ENCODE measurements around the gene VWA2.

DNA sequence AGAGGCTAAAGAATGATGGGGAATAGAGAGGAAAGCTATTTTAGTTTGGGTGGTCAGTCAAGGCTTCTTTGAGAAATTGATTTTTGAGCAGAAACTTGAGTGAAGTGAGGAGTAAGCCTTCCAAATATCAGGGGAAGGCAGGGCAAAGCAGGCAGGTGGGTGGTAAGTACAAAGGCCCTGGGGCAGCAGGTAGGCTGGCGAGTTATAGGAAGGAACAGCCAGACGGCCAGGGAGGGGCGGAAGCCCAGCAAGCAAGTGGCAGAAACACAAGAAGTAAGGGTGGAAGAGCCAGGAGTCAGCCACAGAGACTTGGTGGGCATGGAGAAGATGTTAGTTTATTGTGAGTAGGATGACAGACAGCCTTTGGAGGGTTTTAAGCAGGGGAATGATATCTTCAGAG, 34.9 kb downstream of the VWA2 start:
- TF ChIP-seq CTCF (IDR thresholded peaks at IDR 0.05) (no peak), POLR2A (IDR thresholded peaks at IDR 0.05) (no peak)

All from Peyer's patch (tissue), 4 donors.